Ishikawa (cell line): ENCODE results near the gene CUL4A.

Source experiments
- CEBPB ChIP-seq: IDR thresholded peaks from 2 replicates; pipeline ENCODE4 v1.6.1; 2012
- CREB1 ChIP-seq: IDR thresholded peaks from 2 replicates; pipeline ENCODE4 v1.6.1; 2012; ENCODE audit warnings: low read depth
- EP300 ChIP-seq: IDR thresholded peaks from 2 replicates; pipeline ENCODE4 v1.6.1; 2012; ENCODE audit warnings: borderline replicate concordance
- NFIC ChIP-seq: IDR thresholded peaks from 2 replicates; pipeline ENCODE4 v1.6.1; 2012
- RAD21 ChIP-seq: IDR thresholded peaks from 2 replicates; pipeline ENCODE4 v1.6.1; 2012; ENCODE audit warnings: low read depth
- TAF1 ChIP-seq: IDR thresholded peaks from 2 replicates; pipeline ENCODE4 v1.6.1; 2012; ENCODE audit warnings: low read depth, mild to moderate bottlenecking
- TCF12 ChIP-seq: IDR thresholded peaks from 2 replicates; pipeline ENCODE4 v1.6.1; 2012; ENCODE audit warnings: low read depth
- YY1 ChIP-seq: IDR thresholded peaks from 2 replicates; pipeline ENCODE4 v1.6.1; 2012; ENCODE audit warnings: low read depth
- ZBTB7A ChIP-seq: IDR thresholded peaks from 2 replicates; pipeline ENCODE4 v1.6.1; 2012; ENCODE audit warnings: low read depth
- TF ChIP-seq, protein P1 (sequence below): IDR thresholded peaks from 2 replicates; pipeline ENCODE4 v1.6.1; 2012; ENCODE audit warnings: low read depth, mild to moderate bottlenecking
- TF ChIP-seq, protein P2 (sequence below): IDR thresholded peaks from 2 replicates; pipeline ENCODE4 v1.6.1; 2012
- TF ChIP-seq, protein P3 (sequence below): IDR thresholded peaks from 2 replicates; pipeline ENCODE4 v1.6.1; 2012

DNA sequence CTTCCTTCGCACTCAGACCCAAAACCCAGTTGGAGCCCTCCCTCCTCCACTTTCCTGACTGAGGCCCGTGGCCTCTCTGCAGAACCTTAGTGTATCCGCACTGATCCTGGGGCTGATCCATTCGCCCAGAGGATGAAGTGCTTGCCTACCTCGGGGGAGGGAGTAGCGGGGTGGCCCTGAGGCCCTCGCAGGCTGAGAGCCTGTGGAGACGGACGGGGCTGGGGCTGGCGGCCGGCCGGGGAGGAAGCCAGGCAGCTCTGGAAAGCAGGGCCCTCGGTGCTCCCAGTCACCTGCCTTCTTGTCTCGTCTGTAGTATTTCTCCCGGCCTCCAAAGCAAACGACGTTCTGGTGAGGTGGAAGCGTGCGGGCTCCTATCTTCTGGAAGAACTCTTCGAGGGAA, 49.7 kb upstream of the CUL4A start:
- TF ChIP-seq CEBPB (no peak), EP300 (no peak), TCF12 (no peak), CREB1 (no peak), YY1 (no peak), NFIC (no peak), TAF1 (no peak), RAD21 (no peak), ZBTB7A (no peak)
- TF ChIP-seq, protein P1, sequence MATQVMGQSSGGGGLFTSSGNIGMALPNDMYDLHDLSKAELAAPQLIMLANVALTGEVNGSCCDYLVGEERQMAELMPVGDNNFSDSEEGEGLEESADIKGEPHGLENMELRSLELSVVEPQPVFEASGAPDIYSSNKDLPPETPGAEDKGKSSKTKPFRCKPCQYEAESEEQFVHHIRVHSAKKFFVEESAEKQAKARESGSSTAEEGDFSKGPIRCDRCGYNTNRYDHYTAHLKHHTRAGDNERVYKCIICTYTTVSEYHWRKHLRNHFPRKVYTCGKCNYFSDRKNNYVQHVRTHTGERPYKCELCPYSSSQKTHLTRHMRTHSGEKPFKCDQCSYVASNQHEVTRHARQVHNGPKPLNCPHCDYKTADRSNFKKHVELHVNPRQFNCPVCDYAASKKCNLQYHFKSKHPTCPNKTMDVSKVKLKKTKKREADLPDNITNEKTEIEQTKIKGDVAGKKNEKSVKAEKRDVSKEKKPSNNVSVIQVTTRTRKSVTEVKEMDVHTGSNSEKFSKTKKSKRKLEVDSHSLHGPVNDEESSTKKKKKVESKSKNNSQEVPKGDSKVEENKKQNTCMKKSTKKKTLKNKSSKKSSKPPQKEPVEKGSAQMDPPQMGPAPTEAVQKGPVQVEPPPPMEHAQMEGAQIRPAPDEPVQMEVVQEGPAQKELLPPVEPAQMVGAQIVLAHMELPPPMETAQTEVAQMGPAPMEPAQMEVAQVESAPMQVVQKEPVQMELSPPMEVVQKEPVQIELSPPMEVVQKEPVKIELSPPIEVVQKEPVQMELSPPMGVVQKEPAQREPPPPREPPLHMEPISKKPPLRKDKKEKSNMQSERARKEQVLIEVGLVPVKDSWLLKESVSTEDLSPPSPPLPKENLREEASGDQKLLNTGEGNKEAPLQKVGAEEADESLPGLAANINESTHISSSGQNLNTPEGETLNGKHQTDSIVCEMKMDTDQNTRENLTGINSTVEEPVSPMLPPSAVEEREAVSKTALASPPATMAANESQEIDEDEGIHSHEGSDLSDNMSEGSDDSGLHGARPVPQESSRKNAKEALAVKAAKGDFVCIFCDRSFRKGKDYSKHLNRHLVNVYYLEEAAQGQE = no peak
- TF ChIP-seq, protein P2, sequence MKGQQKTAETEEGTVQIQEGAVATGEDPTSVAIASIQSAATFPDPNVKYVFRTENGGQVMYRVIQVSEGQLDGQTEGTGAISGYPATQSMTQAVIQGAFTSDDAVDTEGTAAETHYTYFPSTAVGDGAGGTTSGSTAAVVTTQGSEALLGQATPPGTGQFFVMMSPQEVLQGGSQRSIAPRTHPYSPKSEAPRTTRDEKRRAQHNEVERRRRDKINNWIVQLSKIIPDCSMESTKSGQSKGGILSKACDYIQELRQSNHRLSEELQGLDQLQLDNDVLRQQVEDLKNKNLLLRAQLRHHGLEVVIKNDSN = no peak
- TF ChIP-seq, protein P3, sequence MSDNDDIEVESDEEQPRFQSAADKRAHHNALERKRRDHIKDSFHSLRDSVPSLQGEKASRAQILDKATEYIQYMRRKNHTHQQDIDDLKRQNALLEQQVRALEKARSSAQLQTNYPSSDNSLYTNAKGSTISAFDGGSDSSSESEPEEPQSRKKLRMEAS = no peak
